Thymus (tissue), 2 donors: Measurements from ENCODE around the gene IL11. TPM values are rescaled to one million over a fixed set of nuclear protein-coding genes. Genes with fewer than 3 reads are reported as not detected.

ENCODE experiments used
- polyA plus RNA-seq: library from polyadenylated mRNA; stranded (reverse); fragments of 200-250 nt; gene quantifications from one replicate; pipeline ENCODE4 v1.2.3, GENCODE V29; 2013
- total RNA-seq: library from RNA; stranded (reverse); fragments of 120-200 nt; gene quantifications from one replicate; pipeline ENCODE4 v1.2.4, GENCODE V29; 2013
- donor health status: healthy.

Gene IL11
- total and polyA plus RNA-seq, 2 donors: 0.38 to 1.5 TPM

Other genes with a start within 250 kb of the IL11 start
- 4.3 TPM for gene TNNT1, start 221.3 kb downstream of the IL11 start, total RNA-seq
- 11.9 TPM for gene TNNT1, start 221.3 kb downstream of the IL11 start, polyA plus RNA-seq
- gene TNNI3, start 212.7 kb downstream of the IL11 start, total RNA-seq: 0.14 TPM
- 0.75 TPM for gene TNNI3, start 212.7 kb downstream of the IL11 start, polyA plus RNA-seq
- 0.24 TPM for gene DNAAF3, start 203.8 kb downstream of the IL11 start, total RNA-seq
- 0.64 TPM for gene DNAAF3, start 203.8 kb downstream of the IL11 start, polyA plus RNA-seq
- 0.24 TPM for gene SYT5, start 190.2 kb downstream of the IL11 start, total RNA-seq
- gene SYT5, start 190.2 kb downstream of the IL11 start, polyA plus RNA-seq: 0.32 TPM
- gene PTPRH, start 161.0 kb downstream of the IL11 start, total RNA-seq: 0.28 TPM
- gene PTPRH, start 161.0 kb downstream of the IL11 start, polyA plus RNA-seq: 0.14 TPM
- gene TMEM86B, start 141.7 kb downstream of the IL11 start, total RNA-seq: 1.7 TPM
- 39.7 TPM for gene TMEM86B, start 141.7 kb downstream of the IL11 start, polyA plus RNA-seq
- 36.0 TPM for gene PPP6R1, start 111.4 kb downstream of the IL11 start, total RNA-seq
- gene PPP6R1, start 111.4 kb downstream of the IL11 start, polyA plus RNA-seq: 48.5 TPM
- gene HSPBP1, start 90.4 kb downstream of the IL11 start, total RNA-seq: 16.4 TPM
- 21.8 TPM for gene HSPBP1, start 90.4 kb downstream of the IL11 start, polyA plus RNA-seq
- gene BRSK1, start 86.5 kb downstream of the IL11 start, total RNA-seq: 3.1 TPM
- gene BRSK1, start 86.5 kb downstream of the IL11 start, polyA plus RNA-seq: 2.9 TPM
- gene TMEM150B, start 45.1 kb downstream of the IL11 start, total RNA-seq: 0.76 TPM
- 2.0 TPM for gene TMEM150B, start 45.1 kb downstream of the IL11 start, polyA plus RNA-seq
- 7.7 TPM for gene KMT5C, start 30.6 kb downstream of the IL11 start, total RNA-seq
- 23.5 TPM for gene KMT5C, start 30.6 kb downstream of the IL11 start, polyA plus RNA-seq
- 2.6 TPM for gene COX6B2, start 15.7 kb downstream of the IL11 start, total RNA-seq
- 40.4 TPM for gene COX6B2, start 15.7 kb downstream of the IL11 start, polyA plus RNA-seq
- gene GARIN5B, start 7.2 kb downstream of the IL11 start, total RNA-seq: not detected
- gene GARIN5B, start 7.2 kb downstream of the IL11 start, polyA plus RNA-seq: 0.05 TPM
- 0.14 TPM for gene TMEM190, start 6.4 kb upstream of the IL11 start, total RNA-seq
- 3.4 TPM for gene TMEM190, start 6.4 kb upstream of the IL11 start, polyA plus RNA-seq
- 2.5 TPM for gene TMEM238, start 13.8 kb upstream of the IL11 start, total RNA-seq
- 0.23 TPM for gene TMEM238, start 13.8 kb upstream of the IL11 start, polyA plus RNA-seq
- gene RPL28, start 15.5 kb upstream of the IL11 start, total RNA-seq: 667 TPM
- 2,578 TPM for gene RPL28, start 15.5 kb upstream of the IL11 start, polyA plus RNA-seq
- 120 TPM for gene UBE2S, start 37.3 kb upstream of the IL11 start, total RNA-seq
- 14.6 TPM for gene UBE2S, start 37.3 kb upstream of the IL11 start, polyA plus RNA-seq
- 0.05 TPM for gene SHISA7, start 72.8 kb upstream of the IL11 start, total RNA-seq
- gene SHISA7, start 72.8 kb upstream of the IL11 start, polyA plus RNA-seq: 0.11 TPM
- 26.4 TPM for gene ISOC2, start 91.2 kb upstream of the IL11 start, total RNA-seq
- 24.8 TPM for gene ISOC2, start 91.2 kb upstream of the IL11 start, polyA plus RNA-seq
- gene C19orf85, start 94.3 kb upstream of the IL11 start, total RNA-seq: not detected
- not detected for gene C19orf85, start 94.3 kb upstream of the IL11 start, polyA plus RNA-seq
- 1.1 TPM for gene ZNF628, start 106.2 kb upstream of the IL11 start, total RNA-seq
- 4.8 TPM for gene ZNF628, start 106.2 kb upstream of the IL11 start, polyA plus RNA-seq
- gene NAT14, start 114.7 kb upstream of the IL11 start, total RNA-seq: 116 TPM
- 58.2 TPM for gene NAT14, start 114.7 kb upstream of the IL11 start, polyA plus RNA-seq
- 0.80 TPM for gene SSC5D, start 118.0 kb upstream of the IL11 start, total RNA-seq
- 1.8 TPM for gene SSC5D, start 118.0 kb upstream of the IL11 start, polyA plus RNA-seq
- not detected for gene SBK2, start 166.7 kb upstream of the IL11 start, total RNA-seq
- gene SBK2, start 166.7 kb upstream of the IL11 start, polyA plus RNA-seq: not detected
- gene SBK3, start 175.1 kb upstream of the IL11 start, total RNA-seq: not detected
- gene SBK3, start 175.1 kb upstream of the IL11 start, polyA plus RNA-seq: 0.11 TPM
- gene ZNF579, start 210.4 kb upstream of the IL11 start, total RNA-seq: 2.3 TPM
- 5.5 TPM for gene ZNF579, start 210.4 kb upstream of the IL11 start, polyA plus RNA-seq
- gene FIZ1, start 229.1 kb upstream of the IL11 start, total RNA-seq: 4.6 TPM
- 11.9 TPM for gene FIZ1, start 229.1 kb upstream of the IL11 start, polyA plus RNA-seq
- gene ZNF524, start 229.8 kb upstream of the IL11 start, total RNA-seq: 13.3 TPM
- gene ZNF524, start 229.8 kb upstream of the IL11 start, polyA plus RNA-seq: 25.0 TPM
- gene ZNF865, start 235.2 kb upstream of the IL11 start, total RNA-seq: 0.85 TPM
- gene ZNF865, start 235.2 kb upstream of the IL11 start, polyA plus RNA-seq: 7.2 TPM